Mesenteric fat pad (tissue), 1 donor: ENCODE results near the gene ATP6V0A4. TPM values are rescaled to one million over a fixed set of nuclear protein-coding genes. Genes with fewer than 3 reads are reported as not detected.
"Not testable (repeated sequence)": the region's sequence is repeated elsewhere in the genome, so short reads cannot be mapped to it uniquely, and the experiment has no call there.

Experiments used
- DNase-seq: peaks from one replicate; pipeline ENCODE4 v3.0.0-alpha.2; 2020; ENCODE audit warnings: low spot score
- total RNA-seq: library from RNA; stranded (reverse); fragmentation: NEBNext Ultra II Directional; extraction: Animal tissue kit (Norgen Biotek cat#: 25700); gene quantifications from one replicate; pipeline ENCODE4 v1.2.1, GENCODE V29; 2021
- donor health status: DM: yes; HTN: yes; CAD: no.

ATP6V0A4 gene
- total RNA-seq, 1 donor from 2014 or later = not detected

DNA sequence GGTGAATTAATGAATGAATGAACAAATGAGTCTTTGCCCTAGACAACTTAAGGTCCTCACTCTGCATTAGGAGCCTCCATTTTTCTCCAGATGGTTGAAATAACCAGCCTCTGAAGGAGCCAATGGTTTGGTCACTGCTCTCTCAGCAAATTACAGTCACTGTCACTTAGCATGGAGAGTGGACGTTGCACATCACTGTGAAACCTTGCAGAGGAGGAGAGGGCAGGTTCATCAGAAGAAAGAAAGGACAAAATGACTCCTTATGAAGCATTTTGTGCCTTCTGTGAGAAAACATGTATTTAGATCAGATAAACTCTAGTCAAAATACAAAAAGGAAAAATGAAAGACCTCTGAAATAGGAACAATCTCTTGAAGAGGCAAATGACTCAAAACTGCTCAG, 6.6 kb upstream of the ATP6V0A4 start:
- DNase-seq = no peak

DNA sequence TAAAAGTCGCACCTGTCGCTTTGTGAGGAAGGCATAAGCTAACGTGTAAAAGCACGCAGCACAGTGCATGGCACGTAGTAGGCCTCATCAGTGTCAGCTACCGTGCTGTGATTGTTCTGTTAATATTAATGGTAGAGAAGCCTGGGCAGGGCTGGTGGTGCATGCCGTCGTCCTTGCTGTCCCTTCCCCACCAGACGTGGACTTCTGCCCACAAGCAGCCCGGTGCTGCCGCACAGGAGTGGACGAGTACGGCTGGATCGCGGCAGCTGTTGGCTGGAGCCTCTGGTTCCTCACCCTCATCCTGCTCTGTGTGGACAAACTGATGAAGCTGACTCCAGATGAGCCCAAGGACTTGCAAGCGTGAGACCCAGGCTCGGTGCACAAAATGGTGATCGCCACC, 4.7 kb upstream of the ATP6V0A4 start:
- DNase-seq = no peak

DNA sequence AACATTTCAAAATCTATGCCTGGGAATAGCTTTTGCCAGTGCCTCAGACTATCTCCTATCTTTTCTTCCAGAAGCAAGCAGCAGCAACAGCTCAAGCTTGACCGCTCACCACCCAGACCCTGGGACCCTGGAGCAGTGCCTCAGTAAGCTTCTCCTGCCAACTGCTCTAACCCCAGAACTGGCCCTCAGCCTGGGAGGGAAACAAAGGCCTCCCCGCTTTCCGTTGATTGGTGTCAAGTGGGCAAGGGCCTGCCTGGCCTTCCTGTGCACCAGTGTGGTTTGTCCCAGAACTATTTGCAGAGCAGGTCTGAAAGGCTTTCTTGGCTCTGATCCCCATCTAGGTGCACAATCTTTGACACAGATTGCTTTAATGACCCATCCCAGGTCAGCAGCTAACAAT, 3.3 kb upstream of the ATP6V0A4 start:
- DNase-seq = no peak

DNA sequence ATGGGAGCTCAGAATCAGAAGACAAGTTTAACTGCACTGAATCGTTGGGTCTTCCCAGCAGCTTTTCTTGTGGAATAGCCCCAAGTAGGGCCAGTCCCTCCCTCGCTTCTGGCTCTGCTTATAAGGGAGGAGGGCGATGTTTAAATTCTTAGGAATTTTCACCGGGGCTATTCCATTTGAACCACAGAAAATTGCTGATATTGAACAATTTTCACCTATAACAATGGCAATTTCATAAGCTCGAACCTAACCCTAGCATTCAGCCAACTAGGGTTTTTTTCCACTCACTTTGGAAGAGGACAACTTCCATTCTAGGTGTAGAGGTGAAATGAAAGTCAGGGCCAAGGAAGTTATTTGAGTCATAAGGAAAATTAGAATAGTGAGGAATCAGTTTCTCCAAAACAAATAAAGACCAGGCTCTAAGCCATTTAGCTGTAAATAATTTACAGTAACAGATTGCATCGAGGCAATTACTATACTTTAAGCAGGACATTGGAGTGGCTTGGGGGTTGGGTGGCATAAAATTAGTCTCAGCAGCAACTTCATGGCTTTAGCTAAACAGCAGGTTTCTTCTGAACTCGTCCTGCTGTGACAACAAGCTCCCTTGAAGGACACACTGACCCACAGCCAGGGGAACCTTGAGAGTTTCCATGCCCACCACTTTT, 1.5 kb upstream of the ATP6V0A4 start:
- DNase-seq = no peak

DNA sequence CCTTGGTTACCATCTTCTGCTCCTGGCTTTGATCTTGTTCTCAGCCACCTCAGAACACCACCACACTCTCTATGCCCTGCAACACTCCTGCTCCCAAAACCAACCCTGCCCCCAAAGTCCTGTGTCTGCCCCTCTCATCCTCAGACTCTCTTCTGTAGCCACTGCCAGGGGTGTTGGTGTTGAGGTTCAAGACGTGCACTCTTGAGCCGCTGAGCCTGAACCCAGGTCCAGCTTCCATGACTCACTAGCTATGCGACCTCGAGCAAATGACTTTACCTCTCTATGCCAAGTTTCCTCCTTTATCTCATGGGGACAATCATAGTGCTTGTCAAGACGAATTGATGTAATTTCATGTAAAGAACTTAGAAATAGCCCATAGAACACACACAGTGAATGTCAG, 840 bp upstream of the ATP6V0A4 start:
- no peak for DNase-seq

DNA sequence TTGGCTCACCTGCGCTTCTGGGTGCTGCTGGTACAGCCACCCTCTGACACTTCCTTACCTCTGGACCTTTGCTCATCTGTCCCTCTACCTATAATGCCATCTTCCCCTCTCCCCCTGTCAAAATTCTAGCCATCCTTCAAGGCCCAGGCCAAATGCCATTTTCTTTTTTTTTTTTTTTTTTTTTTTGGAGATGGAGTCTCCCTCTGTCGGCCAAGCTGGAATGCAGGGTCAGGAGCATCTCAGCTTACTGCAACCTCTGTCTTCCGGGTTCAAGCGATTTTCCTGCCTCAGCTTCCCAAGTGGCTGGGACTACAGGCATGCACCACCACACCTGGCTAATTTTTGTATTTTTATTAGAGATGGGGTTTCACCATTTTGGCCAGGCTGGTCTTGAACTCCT, 950 bp downstream of the ATP6V0A4 start:
- not testable (repeated sequence) for DNase-seq

DNA sequence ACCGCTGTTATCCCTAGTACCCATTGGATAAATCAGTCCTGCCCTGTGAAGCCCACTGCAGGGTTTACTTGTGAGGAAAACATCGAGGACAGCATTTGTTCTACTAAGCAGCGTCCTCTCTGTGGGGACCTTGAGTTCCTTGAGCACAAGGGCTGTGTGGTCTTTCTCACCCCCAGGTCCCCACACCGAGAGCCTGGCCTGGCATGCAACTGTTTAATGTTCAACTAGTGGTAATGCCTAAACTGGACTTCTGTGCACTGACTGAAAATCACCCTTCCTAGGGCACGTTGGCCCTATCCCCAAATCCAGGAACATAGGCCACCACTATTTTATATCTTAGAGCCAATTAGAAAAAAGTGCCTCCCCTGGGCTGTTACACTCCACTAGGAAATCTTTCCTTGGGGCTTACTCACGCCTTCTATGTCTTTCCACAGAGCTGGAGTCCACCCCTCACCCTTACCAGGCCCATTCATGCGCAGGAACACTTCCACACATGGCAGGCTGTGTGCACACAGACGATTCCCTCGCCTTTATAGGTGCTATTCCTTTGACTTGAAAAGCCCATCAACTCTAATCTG, 1.9 kb downstream of the ATP6V0A4 start:
- no peak for DNase-seq

DNA sequence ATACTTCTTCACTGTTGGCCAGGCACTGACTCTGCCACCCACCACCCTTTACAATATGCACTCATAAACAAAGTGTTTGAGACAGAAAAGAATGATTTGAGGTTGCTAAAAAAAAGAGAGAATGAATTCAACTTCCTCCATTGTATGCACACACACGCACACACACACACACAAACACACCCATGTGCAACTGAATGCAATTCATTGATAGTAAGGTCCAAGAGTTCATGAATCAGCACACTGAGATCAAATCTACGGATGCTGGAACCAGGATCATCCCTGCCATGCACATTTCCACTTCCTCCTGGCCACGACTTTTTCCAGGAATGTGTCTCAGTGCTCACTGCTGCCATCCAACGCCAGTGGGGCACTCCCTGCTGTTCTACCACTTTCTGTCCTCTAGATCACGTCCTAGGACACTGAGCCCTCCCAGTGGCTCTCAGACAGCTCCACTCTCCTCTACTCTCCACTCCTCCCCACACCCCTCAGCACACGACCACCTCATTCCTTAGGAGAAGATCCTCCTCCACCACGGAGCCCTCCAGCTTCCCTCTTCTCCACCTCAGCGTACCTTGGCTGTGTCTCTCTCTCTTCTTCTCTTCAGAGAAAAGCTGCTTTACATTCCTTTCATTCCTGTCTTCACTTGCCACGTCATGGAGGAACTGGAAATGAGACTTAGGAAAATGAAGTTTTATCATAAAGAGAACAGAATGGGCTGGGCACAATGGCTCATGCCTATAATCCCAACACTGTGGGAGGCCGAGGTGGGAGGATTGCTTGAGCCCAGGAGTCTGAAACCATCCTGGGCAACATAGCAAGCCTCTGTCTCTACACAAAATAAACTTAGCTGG, 12.2 kb downstream of the ATP6V0A4 start:
- DNase-seq = no peak

DNA sequence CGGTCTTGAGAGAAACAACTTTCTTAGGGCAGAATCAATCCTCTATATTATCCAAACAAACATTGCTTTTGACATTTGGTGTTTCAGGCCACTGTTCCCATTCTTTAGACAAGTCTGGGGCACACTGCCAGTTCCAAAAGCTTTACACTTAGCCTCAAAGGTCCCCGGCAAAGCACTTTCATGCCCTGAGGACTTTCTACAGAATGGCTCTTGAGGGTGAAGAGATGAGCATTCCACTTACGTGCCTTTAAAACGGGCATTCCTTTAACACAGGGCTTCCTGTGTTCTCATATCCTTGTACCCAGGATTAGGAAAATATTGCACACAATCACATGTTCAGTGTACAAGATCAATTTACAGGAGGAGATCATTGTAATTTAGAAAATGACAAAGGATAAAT, 13.3 kb downstream of the ATP6V0A4 start:
- DNase-seq = no peak

DNA sequence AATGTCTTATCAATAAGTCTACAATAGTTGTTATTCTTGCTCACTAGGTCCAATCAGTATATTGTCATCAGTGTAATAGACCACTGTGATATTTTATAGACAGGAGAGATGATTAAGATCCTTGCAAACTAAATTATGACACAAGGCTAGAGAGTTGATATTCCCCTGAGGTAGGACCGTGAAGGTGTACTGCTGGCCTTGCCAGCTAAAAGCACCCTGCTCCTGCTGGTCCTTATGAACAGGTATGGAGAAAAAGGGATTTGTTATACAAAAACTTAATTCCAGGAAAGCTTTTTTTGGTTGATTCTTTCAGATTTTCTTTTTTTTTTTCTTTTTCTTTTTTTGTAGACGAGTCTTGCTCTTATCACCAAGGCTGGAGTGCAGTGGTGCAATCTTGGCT, 17.0 kb downstream of the ATP6V0A4 start:
- no peak for DNase-seq

DNA sequence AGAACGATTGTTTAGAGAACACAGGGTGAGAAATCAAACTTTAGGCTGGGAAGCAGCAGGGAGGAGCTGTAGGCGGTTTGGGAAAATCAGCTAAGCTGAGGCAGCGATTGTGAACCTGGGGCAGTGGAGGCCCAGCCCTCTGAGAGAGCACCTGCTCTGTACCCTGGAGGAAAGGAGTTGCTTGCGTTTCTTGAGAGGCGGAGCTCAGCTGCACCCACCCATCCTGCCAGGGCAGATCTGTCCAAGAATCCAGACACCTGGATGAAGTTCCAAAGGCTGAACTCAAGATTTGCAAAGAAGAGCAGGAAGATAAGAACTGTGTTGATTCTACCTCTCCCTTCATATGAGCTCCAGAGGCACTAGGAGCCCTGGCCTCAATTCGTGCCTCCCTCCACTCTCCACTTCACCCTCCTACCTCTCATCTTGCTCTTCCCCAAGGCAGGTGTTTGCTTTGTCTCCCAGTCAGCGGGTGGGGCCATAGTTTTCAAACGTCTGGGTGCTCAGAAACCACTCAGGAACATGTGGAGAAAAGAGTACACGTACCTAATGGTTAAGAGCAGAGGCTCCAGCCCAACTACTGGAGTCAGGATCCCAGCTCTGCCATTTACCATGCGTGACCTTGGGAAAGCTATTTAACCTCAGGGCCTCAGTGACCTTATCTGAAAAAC, 21.7 kb downstream of the ATP6V0A4 start:
- DNase-seq = peak; percentile 62

DNA sequence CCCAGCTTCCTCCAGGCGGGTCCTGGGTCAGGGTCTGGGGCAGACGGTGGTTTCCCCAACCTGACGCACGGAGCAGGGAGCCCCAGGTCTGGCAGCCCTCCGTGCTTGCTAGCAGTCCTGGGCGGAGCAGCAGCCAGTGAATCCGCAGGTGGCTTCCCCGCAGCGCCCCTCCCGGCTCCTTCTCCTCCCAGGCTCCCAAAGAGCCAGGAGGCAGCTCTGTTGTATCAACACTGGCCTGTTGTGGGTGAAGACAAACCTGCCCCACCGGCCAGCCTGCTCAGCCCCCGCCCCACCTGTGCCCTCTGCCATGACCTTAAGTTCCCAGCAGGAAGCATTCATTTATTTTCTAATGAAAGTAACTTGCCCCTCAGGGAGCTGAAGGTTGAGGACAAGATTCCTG, 24.2 kb downstream of the ATP6V0A4 start:
- DNase-seq = peak; percentile 72

DNA sequence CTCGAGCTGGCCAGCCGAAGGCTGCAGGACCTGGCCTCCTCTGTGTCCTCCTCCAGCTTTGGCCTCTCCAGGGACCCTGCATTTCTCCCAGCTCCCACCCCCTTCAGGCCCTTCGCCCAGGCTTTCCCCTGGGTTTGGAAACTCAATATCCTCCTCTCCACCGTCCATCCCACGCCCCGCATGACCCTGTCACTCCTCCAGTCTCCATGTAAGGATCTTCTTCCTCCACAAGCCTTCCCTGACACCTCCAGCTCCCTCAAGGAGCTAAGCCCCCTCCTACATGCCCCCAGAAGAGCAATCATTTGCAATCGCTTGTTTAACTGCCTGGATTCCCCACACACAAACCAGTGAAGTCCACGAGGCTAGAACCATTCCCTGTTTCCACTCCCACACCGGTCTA, 24.8 kb downstream of the ATP6V0A4 start:
- peak; percentile 59 for DNase-seq

DNA sequence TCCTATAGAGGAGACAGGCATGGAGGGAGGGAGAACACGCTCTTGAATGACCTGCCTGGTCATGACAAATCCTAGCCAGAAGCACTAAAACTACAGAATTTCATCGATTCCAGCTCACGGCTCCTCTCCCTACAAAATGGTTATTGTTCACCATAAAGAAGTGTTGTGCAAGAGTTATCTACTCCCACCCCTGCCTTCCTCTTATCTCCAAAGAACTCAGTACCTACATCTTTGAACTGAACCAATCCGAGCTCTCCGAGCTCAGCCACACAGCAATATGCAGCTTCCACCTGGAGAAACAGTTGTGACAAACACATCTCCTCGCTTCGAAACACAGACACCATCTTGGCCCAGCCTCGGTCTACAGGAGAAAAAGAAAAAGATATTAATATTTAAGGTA, 27.1 kb downstream of the ATP6V0A4 start:
- no peak for DNase-seq

DNA sequence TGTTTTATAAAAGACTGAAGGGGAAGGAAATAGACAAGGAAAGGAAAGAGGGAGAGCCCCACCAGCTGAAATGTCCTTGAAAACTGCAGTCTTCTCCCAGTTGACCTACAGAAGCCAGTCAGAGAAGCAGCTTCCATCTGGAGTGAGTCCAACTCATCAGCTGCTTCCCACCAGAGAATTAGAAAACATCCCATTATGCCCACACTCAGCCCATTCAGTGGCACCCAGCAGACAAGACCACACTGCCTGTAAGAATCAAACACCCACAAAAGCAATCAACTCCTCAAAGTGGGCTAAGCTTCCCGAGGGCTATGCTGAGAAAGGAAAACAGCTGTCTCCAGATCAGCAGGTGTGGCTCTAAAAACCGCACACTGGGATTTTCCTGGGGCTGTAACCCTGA, 29.8 kb downstream of the ATP6V0A4 start:
- DNase-seq = peak; percentile 43

DNA sequence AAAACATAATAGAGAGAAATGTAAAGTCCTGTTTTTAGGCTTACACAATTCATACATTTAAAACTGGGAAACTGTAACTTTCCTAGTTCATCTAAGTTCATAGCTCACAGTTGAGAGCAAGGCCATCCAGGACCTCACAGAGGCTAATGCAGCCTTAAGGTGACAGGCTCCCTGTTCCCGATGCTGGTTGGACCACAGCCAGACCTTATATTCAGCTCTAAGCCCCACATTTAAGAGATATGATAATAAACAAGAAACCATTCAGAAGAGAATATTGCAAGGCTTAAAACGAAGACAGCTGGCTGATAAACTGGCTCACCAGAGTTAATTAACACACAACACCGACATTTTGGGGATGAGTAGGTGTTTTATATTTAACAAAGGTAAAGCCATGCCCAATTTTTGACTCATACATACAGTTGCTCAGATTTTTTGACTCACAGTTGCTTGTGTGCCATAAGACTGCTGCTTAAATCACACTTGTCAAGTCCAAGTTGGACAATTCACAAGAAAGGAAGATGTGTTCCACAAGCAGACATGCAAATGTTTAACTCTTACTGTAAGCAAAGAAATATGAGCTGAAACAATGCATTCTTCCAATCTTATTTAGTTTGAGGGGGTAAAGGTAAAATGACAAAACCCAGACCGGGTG, 41.3 kb downstream of the ATP6V0A4 start:
- no peak for DNase-seq

DNA sequence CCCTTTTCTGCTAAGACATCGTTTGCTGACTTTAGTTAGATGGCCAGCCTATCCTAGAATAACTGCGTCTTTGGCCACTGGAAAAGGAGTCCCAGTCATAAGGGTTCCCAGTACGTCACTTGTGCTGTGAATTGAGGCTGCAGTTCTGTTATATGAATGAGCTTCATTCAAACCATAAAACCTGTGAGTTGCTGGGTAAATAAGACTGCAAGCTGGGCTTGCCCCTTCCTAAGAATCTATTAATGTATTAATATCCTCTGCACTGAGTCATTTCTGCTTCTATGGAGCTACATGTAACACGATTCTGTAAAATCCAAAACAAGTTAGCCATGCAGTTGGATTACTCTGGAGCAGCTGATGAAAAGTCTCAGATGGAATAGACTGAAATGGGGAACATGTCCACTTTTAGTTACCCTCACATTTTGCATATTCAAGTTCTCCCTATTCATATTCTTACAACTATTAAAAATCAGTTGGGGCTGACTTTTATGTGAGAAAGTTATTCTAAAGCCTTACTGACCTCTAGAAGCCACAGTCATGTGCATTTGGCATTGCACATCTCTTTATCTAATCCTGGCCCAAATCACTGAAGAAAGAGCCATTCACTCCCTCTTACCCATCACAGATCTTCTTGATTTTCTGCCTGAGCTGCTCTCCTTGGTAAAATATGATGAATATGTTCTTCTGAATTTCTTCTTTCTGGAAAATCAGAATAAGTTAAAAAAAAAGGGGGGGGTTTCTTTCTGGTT, 42.0 kb downstream of the ATP6V0A4 start:
- no peak for DNase-seq

DNA sequence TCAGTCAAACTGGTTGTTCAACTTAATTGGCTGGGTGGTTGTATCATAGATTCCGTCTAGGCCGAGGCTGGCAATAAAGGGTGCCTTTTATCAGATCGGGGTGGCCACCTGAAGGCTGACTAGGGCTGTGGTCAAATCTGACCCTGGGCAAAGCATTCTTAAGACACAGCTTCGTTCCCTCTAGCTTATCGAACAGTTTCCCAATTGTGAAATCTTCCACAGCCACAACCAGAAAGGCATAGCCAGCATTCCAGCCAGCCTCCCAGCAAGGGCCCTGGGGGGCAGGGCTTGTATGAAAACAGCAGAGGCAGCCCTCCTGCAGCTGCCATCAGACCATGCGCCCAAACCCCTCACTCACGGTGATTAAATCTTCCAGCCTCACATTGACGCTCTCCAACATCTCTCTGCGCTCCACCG, 42.7 kb downstream of the ATP6V0A4 start:
- DNase-seq = no peak

DNA sequence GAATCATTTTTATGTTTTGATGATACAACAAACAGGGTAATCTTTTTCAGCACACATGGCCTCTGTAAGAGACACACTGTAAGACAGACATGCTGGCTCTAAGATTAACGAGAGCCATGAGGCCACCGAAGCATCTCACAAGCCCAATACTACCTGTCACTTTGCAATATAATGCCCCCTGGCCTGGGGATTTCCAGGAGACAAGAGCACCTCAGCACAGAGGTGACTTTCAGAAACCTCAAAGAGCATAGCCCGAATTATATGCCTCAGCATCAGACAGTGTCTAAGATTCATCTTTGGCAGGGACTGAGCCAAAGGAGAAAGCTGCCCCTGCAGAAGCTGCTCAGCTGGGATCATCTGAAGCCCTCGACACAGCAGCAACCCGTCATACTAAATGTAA, 44.4 kb downstream of the ATP6V0A4 start:
- no peak for DNase-seq

DNA sequence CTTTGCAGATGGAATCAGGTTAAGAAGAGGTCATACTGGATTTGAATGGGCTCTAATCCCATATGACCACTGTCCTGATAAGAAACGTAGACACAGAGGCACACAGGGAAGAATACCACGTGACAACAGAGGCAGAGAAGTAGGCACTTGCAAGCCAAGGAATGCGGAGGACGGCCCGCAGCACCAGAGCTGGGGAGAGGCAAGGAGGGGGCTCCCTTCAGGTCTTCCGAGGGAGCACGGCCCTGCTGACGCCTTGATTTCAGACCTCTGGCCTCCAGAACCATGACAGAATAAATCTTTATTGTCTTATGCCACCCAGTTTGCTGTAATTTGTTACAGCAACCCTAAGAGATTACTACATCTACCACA, 44.9 kb downstream of the ATP6V0A4 start:
- no peak for DNase-seq
